CD4-positive, alpha-beta memory T cell (primary cell): ENCODE data around the gene KLRF1. TPM values are rescaled to one million over a fixed set of nuclear protein-coding genes. Genes with fewer than 3 reads are reported as not detected.

Source experiments
- CTCF ChIA-PET: fragments of 350-600 bp; sonication (Branson Sonifier 250); formaldehyde crosslinking; loops from one replicate; lab custom pipeline; 2021; ENCODE audit warnings: inconsistent platforms; ENCODE audit not compliant: partially characterized antibody; lab: Charles Lee
- POLR2A ChIA-PET: fragments of 350-600 bp; sonication (Branson Sonifier 250); formaldehyde crosslinking; loops from one replicate; lab custom pipeline; 2021; ENCODE audit not compliant: partially characterized antibody; lab: Charles Lee
- DNase-seq, 5 donors: peaks; one replicate each; pipeline versions ENCODE4 v3.0.0 to v3.0.0-alpha.2; 2020 to 2022; ENCODE audit warnings: mixed read lengths in 1 of 5
- H3K27ac ChIP-seq: one replicate; pipeline ENCODE4 v1.7.0; 2013; ENCODE audit warnings: low read depth, low read length
- H3K27me3 ChIP-seq: 2 replicates; pipeline ENCODE4 v1.7.0; 2013; ENCODE audit warnings: mild to moderate bottlenecking, low read length, moderate library complexity; ENCODE audit not compliant: insufficient read depth
- H3K36me3 ChIP-seq: 2 replicates; pipeline ENCODE4 v1.7.0; 2013; ENCODE audit warnings: mild to moderate bottlenecking, low read length, moderate library complexity; ENCODE audit not compliant: insufficient read depth
- H3K4me1 ChIP-seq: 2 replicates; pipeline ENCODE4 v1.7.0; 2013; ENCODE audit warnings: mild to moderate bottlenecking, low read length, moderate library complexity; ENCODE audit not compliant: insufficient read depth
- H3K4me3 ChIP-seq, 2 donors: one replicate each; pipeline ENCODE4 v1.7.0; 2013; ENCODE audit warnings: low read length in 2 of 2, mild to moderate bottlenecking in 1 of 2
- H3K9me3 ChIP-seq, 2 donors: one replicate each; pipeline ENCODE4 v1.7.0; 2013; ENCODE audit warnings: low read length in 2 of 2, control low read depth in 1 of 2; ENCODE audit not compliant: control insufficient read depth in 1 of 2
- H3K27ac Mint-ChIP-seq, 7 donors: one replicate each; pipeline ENCODE4 v1.8.0; 2020 to 2021; ENCODE audit warnings: mixed read lengths in 7 of 7, mild to moderate bottlenecking in 6 of 7, inconsistent platforms in 3 of 7, moderate library complexity in 3 of 7
- H3K27me3 Mint-ChIP-seq, 2 donors: one replicate each; pipeline ENCODE4 v1.8.0; 2020 to 2021; ENCODE audit warnings: mixed read lengths in 2 of 2
- H3K36me3 Mint-ChIP-seq, 2 donors: one replicate each; pipeline ENCODE4 v1.8.0; 2020 to 2021; ENCODE audit warnings: mixed read lengths in 2 of 2, inconsistent platforms in 1 of 2, mild to moderate bottlenecking in 1 of 2
- H3K4me1 Mint-ChIP-seq, 4 donors: one replicate each; pipeline ENCODE4 v1.8.0; 2020 to 2021; ENCODE audit warnings: mixed read lengths in 4 of 4, mild to moderate bottlenecking in 1 of 4
- H3K4me3 Mint-ChIP-seq, 8 donors: one replicate each; pipeline ENCODE4 v1.8.0; 2020 to 2021; ENCODE audit warnings: mixed read lengths in 8 of 8, mild to moderate bottlenecking in 7 of 8, moderate library complexity in 6 of 8, inconsistent platforms in 3 of 8
- H3K9me3 Mint-ChIP-seq, 8 donors: one replicate each; pipeline ENCODE4 v1.8.0; 2020 to 2021; ENCODE audit warnings: mixed read lengths in 8 of 8, mild to moderate bottlenecking in 5 of 8, inconsistent platforms in 3 of 8, moderate library complexity in 1 of 8
- intact Hi-C: fragments of 100-400 bp; cut with micrococcal nuclease; formaldehyde crosslinking; loops from one replicate; pipeline ENCODE4 v1.15.1; 2023
- polyA plus RNA-seq, 2 donors: library from polyadenylated mRNA; unstranded; fragments of 300-500 nt; fragmentation: Illumina TruSeq; gene quantifications; one replicate each; pipeline ENCODE4 v1.2.3, GENCODE V29; 2021
- total RNA-seq, 2 experiments: library from RNA; stranded (reverse); gene quantifications; one replicate each; pipeline ENCODE4 v1.2.3, GENCODE V29; 2021

The KLRF1 gene
- total and polyA plus RNA-seq, 4 experiments from 2014 or later, result 0.28 to 1.1 (median 0.40) TPM

- H3K27ac Mint-ChIP-seq, result peak overlapping the region in 6 of 7 donors; percentile 32 to 84 (median 68)
- peak overlapping the region; percentile 81 to 94 (median 86) for H3K4me3 Mint-ChIP-seq
- POLR2A ChIA-PET, result interaction anchor here (0.5 to 1.9 kb wide), 13 partner anchors 16 to 145 kb away, joined by 3 to 17 read pairs (median 5); partner anchors contain the start of genes CD69 and CLEC2B
- CTCF ChIA-PET, result interaction anchor here (0.6 to 8.0 kb wide), 43 partner anchors 9 to 381 kb away, joined by 3 to 116 read pairs (median 4); partner anchors contain the start of genes CLEC2A and CLEC2B
- intact Hi-C loops, result loop anchor here (1.0 to 2.0 kb wide), 7 partner anchors 55 to 376 kb away; partner anchors contain the start of genes CLEC12B and CLEC2B
- H3K4me1 Mint-ChIP-seq, result peaks cover 4 to 10% (median 8%) of the 10 kb centered on the region in 4 donors
- Histone ChIP-seq H3K9me3 (no peaks in the 10 kb centered on the region), H3K4me1 (peaks cover 7% of the 10 kb centered on the region), H3K4me3 (peak overlapping the region; percentile 54 to 57), H3K27ac (peak overlapping the region; percentile 33), H3K27me3 (no peaks in the 10 kb centered on the region), H3K36me3 (no peaks in the 10 kb centered on the region)
- DNase-seq, result peak; percentile 86 to 90 (median 89)
- H3K27me3 Mint-ChIP-seq, result peaks cover 12% of the 10 kb centered on the region in 2 donors
- H3K36me3 Mint-ChIP-seq, result no peaks in the 10 kb centered on the region
- H3K9me3 Mint-ChIP-seq, result no peaks in the 10 kb centered on the region
Observed at GRCh38 chr12:9813821-9814798, 13.2 kb upstream of the KLRF1 start.

GRCh38 chr12:9820281-9820930 is 6.9 kb upstream of the KLRF1 start:
- DNase-seq, result no peak
- Histone ChIP-seq H3K4me3 (no peak overlapping the region), H3K27me3 (no peaks in the 10 kb centered on the region), H3K36me3 (no peaks in the 10 kb centered on the region), H3K4me1 (no peaks in the 10 kb centered on the region), H3K27ac (no peak overlapping the region), H3K9me3 (no peaks in the 10 kb centered on the region)
- Mint-ChIP-seq H3K9me3 (peaks cover 0 to 1% (median 0%) of the 10 kb centered on the region in 8 donors), H3K36me3 (no peaks in the 10 kb centered on the region), H3K4me1 (no peaks in the 10 kb centered on the region), H3K4me3 (no peak overlapping the region), H3K27ac (no peak overlapping the region), H3K27me3 (peaks cover 11 to 27% of the 10 kb centered on the region in 2 donors)
- ChIA-PET POLR2A (interaction anchor here (0.9 kb wide), 1 partner anchor 26 kb away, joined by 3 read pairs; no protein-coding TSS in a partner anchor), CTCF (interaction anchor here (8.0 kb wide), 1 partner anchor 106 kb away, joined by 116 read pairs; no protein-coding TSS in a partner anchor)
- intact Hi-C loops, result no loop called here

- Mint-ChIP-seq H3K27me3 (peaks cover 0 to 3% of the 10 kb centered on the region in 2 donors), H3K4me3 (no peak overlapping the region), H3K4me1 (peaks cover 0 to 1% (median 0%) of the 10 kb centered on the region in 4 donors), H3K9me3 (peaks cover 0 to 5% (median 0%) of the 10 kb centered on the region in 8 donors), H3K36me3 (no peaks in the 10 kb centered on the region), H3K27ac (no peak overlapping the region)
- H3K27me3 ChIP-seq, result no peaks in the 10 kb centered on the region
- DNase-seq, result no peak
- no peaks in the 10 kb centered on the region for H3K36me3 ChIP-seq
- ChIA-PET POLR2A (interaction anchor here (1.4 kb wide), 1 partner anchor 39 kb away, joined by 4 read pairs; no protein-coding TSS in a partner anchor), CTCF (interaction anchor here (2.1 kb wide), 1 partner anchor 15 kb away, joined by 13 read pairs; no protein-coding TSS in a partner anchor)
- no peaks in the 10 kb centered on the region for H3K4me1 ChIP-seq
- intact Hi-C loops, result no loop called here
- no peaks in the 10 kb centered on the region for H3K9me3 ChIP-seq
- H3K4me3 ChIP-seq, result no peak overlapping the region
- no peak overlapping the region for H3K27ac ChIP-seq
Observed at GRCh38 chr12:9829483-9829882, 2.2 kb downstream of the KLRF1 start.

DNA sequence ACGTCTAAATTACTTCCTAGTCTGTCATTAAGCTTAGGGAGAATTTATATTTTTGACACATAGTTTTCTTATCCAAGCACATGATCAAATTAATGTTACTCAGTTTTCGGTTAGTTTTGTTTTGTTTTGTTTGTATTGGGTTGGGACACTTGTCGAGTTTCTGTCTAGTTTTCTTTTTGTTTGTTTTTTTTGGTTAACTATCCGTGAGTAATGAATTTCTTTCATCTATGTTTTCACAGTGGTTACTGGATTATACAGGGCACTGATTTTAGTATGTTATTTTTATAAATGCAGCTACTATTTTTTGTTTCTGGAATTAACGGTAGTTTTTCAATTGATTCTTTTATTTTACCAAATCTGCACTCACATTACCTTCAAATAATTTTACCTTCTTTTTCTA is 2.7 kb downstream of the KLRF1 start:
- POLR2A ChIA-PET, result interaction anchor here (1.4 kb wide), 1 partner anchor 38 kb away, joined by 4 read pairs; no protein-coding TSS in a partner anchor
- peaks cover 0 to 5% (median 0%) of the 10 kb centered on the region in 8 donors for H3K9me3 Mint-ChIP-seq
- H3K4me3 ChIP-seq, result no peak overlapping the region

DNA sequence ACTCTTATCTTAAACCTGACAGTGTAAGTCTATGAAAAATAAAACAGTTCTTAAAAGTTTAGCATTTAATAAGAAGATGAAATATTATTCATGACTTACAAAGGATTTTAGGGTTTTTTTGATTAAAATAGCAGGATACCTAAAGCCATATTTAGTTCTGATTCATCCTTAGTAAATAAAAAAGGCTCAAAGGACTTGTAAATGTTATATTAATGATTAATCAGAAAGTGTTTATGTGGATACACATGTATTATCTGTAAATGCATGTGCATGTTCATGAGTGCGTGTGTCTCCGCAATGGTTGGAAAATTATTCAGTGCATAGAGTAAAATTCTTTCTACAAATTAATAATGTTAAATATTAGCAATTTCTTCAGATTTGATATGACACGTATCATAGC is 4.4 kb downstream of the KLRF1 start:
- POLR2A ChIA-PET, result no interaction called here
- Histone ChIP-seq H3K4me3 (no peak overlapping the region), H3K27me3 (no peaks in the 10 kb centered on the region), H3K36me3 (no peaks in the 10 kb centered on the region), H3K9me3 (no peaks in the 10 kb centered on the region), H3K27ac (no peak overlapping the region), H3K4me1 (no peaks in the 10 kb centered on the region)
- H3K4me3 Mint-ChIP-seq, result no peak overlapping the region
- H3K27ac Mint-ChIP-seq, result no peak overlapping the region
- H3K4me1 Mint-ChIP-seq, result no peaks in the 10 kb centered on the region
- H3K27me3 Mint-ChIP-seq, result peaks cover 0 to 3% of the 10 kb centered on the region in 2 donors
- CTCF ChIA-PET, result interaction anchor here (0.6 kb wide), 1 partner anchor 18 kb away, joined by 3 read pairs; no protein-coding TSS in a partner anchor
- DNase-seq, result no peak
- intact Hi-C loops, result no loop called here
- H3K36me3 Mint-ChIP-seq, result no peaks in the 10 kb centered on the region
- no peaks in the 10 kb centered on the region for H3K9me3 Mint-ChIP-seq

More for the DNA sequence above, 2.7 kb downstream of the KLRF1 start:
- Mint-ChIP-seq H3K27me3 (peaks cover 0 to 3% of the 10 kb centered on the region in 2 donors), H3K36me3 (no peaks in the 10 kb centered on the region), H3K4me1 (peaks cover 0 to 1% (median 0%) of the 10 kb centered on the region in 4 donors), H3K4me3 (no peak overlapping the region), H3K27ac (no peak overlapping the region)
- Histone ChIP-seq H3K27ac (no peak overlapping the region), H3K36me3 (no peaks in the 10 kb centered on the region), H3K4me1 (no peaks in the 10 kb centered on the region), H3K27me3 (no peaks in the 10 kb centered on the region), H3K9me3 (no peaks in the 10 kb centered on the region)
- CTCF ChIA-PET, result interaction anchor here (2.1 kb wide), 1 partner anchor 15 kb away, joined by 13 read pairs; no protein-coding TSS in a partner anchor
- intact Hi-C loops, result no loop called here
- no peak for DNase-seq

DNA sequence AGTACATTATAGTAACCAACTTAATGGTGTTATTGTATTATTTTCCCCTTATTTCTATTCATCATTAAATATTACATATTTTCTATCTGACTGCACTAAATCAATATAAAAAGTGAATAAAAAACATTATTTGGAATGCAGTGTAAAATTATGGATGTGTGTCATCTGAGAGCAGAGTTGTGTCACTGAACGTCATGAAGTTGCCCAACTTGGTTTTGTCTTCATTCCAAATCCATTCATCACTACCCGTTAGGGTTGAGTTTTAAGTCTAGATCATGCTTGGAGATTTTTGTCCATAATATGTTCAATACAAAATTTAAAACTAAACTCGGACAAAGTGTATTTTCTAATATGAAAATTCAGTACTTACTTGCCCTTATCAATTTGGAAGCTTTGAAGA is 16.1 kb downstream of the KLRF1 start:
- Mint-ChIP-seq H3K36me3 (peaks cover 8 to 16% of the 10 kb centered on the region in 2 donors), H3K4me3 (no peak overlapping the region), H3K9me3 (peaks cover 7 to 39% (median 32%) of the 10 kb centered on the region in 8 donors), H3K4me1 (no peaks in the 10 kb centered on the region), H3K27me3 (peaks cover 0 to 2% of the 10 kb centered on the region in 2 donors), H3K27ac (no peak overlapping the region)
- no peak for DNase-seq
- H3K27ac ChIP-seq, result no peak overlapping the region
- ChIA-PET CTCF (no interaction called here), POLR2A (no interaction called here)
- H3K4me1 ChIP-seq, result no peaks in the 10 kb centered on the region
- peaks cover 0 to 4% of the 10 kb centered on the region in 2 donors for H3K9me3 ChIP-seq
- H3K4me3 ChIP-seq, result no peak overlapping the region
- intact Hi-C loops, result no loop called here
- H3K36me3 ChIP-seq, result no peaks in the 10 kb centered on the region
- no peaks in the 10 kb centered on the region for H3K27me3 ChIP-seq
